ENCODE measurements around the gene KRT78.
A peak's percentile ranks its signal among the peaks of the same experiment; 100 is the strongest.

Gene KRT78

DNA sequence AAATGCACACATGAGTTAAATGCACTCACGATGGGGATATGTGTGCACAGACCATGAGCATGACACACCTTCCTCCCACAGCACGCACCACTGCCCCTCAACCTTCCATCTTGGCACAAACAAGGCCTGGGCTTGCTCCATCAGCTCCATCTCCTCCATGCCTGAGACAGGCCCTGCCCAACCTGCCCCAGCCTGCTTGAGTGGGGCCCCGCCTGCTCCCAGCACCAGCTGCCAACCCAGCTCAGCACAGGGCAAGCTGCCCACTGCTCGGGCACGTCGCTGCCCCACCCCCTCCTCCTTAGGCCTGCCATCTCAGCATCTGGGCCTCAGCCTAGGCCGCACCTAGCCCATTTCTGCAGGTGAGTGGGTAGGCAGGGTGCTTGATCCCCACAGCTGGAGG, 27.6 kb upstream of the KRT78 start:
- H3K4me3 ChIP-seq (replicated peaks; ENCODE audit: low read depth, low read length) = no peak overlapping the region
- DNase-seq (ENCODE audit: low read depth) = no peak
- TF ChIP-seq, protein P1, sequence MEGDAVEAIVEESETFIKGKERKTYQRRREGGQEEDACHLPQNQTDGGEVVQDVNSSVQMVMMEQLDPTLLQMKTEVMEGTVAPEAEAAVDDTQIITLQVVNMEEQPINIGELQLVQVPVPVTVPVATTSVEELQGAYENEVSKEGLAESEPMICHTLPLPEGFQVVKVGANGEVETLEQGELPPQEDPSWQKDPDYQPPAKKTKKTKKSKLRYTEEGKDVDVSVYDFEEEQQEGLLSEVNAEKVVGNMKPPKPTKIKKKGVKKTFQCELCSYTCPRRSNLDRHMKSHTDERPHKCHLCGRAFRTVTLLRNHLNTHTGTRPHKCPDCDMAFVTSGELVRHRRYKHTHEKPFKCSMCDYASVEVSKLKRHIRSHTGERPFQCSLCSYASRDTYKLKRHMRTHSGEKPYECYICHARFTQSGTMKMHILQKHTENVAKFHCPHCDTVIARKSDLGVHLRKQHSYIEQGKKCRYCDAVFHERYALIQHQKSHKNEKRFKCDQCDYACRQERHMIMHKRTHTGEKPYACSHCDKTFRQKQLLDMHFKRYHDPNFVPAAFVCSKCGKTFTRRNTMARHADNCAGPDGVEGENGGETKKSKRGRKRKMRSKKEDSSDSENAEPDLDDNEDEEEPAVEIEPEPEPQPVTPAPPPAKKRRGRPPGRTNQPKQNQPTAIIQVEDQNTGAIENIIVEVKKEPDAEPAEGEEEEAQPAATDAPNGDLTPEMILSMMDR (IDR thresholded peaks at IDR 0.05; ENCODE audit: low read length, missing control alignments) = no peak

DNA sequence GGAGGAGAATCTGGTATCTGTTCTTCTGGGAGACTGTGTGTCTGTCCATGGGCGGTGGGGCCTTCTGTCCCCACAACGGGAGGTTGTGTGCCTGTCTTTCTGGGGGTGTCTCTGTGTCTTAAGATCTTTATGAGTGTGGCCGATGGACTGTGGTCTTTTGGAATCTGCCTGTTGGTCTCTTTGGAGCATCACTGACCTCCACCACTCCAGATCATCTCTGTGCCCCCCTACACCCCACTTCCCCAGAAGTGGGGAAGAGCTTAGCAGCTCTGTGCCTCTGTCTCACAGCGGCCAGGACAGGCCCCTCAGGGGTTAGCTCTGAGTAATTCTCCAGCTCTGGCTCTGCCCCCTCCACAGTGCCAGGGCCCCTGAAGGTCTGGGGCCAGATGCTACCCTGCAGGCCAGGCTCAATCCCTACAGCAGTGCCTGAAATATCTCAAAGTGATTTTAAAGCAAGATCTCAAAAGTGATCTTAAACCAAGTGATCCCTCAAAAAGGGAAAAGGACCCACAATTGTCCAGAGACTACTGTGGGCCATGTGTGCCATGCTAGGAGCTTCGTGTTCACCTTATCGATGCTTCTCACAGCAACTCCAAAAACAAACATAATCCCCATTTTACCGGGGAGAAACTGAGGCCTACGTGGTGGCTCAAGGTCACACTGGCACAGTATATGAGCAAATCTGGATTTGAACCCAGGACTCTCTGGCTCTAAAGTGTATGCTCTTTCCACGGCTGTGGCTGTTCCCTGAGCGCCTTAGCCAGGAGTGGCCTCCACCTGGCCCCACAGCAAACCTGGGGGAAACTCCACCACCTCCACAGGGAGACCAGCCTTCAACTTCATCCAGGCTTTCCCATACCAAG, 26.0 kb upstream of the KRT78 start:
- H3K4me3 ChIP-seq (replicated peaks; ENCODE audit: low read depth, low read length) = peak overlapping the region; percentile 30
- no peak for DNase-seq (ENCODE audit: low read depth)
- TF ChIP-seq, protein P1 (IDR thresholded peaks at IDR 0.05; ENCODE audit: low read length, missing control alignments) = no peak

DNA sequence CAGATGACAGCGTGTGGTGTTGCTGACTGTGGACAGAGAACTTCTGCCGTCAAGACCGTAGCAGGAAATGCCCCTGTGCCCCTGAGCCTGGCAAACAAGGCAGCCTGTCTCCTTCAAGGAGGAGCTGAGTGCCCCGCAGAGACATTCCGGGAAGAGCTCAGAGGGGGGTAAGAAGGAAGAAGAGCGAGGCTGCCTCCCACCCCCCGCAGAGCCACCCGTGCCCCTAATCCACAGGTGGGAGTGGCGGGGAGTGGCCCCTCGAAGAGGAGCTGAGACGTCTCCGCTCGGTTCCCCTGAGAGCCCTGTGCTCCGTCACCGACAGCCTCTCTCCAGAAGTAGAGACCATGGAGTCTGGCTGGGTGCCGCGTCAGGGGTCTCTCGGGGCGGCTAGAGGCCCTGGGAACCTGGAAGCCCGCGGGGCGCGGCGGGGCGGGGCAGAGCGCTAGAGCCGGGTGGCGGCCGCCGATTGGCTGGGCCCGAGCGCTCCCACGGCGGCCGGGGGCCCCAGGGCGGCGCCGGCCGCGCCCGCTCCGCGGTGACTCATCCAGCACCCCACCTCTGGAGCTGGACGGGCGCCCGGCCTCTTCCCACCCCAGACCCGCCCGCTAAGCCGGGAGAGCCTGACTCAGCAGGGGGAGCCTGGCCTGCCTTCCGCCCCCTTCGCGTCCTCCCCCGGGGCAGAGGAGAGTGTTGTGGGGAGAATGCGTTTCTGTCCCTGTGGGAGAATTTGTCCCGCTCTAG, 25.2 kb upstream of the KRT78 start:
- peak overlapping the region; percentile 37 for H3K4me3 ChIP-seq (replicated peaks; ENCODE audit: low read depth, low read length)
- TF ChIP-seq, protein P1 (IDR thresholded peaks at IDR 0.05; ENCODE audit: low read length, missing control alignments) = no peak
- peak; percentile 88 for DNase-seq (ENCODE audit: low read depth)

DNA sequence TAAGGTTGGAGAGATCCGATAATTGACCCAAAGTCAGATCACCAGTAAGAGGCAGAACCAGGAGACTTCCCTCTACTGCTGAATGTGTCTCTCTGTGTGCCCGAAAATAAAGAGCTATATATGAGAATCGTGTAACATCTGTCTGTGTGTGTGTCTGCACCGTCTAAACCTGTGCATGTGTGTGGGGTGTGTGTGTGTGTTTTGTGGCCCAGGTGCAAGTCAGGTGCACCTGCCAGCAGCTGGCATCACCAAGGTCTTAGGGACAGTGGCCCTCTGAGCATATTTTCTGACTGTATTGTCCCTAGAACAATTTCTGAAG, 24.7 kb upstream of the KRT78 start:
- TF ChIP-seq, protein P1 (IDR thresholded peaks at IDR 0.05; ENCODE audit: low read length, missing control alignments) = no peak
- H3K4me3 ChIP-seq (replicated peaks; ENCODE audit: low read depth, low read length) = no peak overlapping the region
- DNase-seq (ENCODE audit: low read depth) = no peak

DNA sequence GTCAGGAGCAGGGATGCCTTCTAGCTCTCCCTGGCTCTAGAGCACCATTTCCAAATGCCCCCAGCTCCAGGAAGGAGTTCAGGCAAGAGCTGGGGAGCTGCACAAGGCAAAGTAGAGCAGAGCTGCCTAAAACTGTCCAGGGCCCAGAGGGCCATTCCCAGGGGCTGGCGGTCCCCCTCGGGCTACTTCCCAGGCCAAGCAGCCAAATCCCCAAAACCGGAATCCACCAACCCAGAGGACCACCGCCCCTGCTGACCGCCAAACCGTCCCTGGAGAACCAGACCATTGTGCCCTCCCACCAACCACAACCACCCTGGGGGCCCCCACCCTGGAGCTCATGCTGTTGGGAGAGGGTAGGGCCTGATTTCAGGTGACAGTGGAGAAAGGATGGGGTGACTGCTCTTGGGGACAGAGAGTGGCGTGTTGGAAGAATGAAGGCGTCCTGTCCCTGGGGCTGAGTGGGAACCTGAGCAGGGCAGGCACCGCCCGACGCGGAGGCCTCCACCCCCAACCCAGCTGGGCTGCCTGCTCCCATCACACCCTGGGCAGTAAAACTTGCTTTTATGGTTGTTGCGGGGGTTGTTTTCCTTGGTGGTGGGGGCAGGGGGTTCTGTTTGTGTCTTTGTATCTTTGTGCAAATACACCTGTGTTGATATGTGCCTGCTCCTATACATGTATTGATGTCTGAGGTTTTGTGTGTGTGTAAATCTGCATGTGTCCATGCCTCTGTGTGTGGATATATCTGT, 24.0 kb upstream of the KRT78 start:
- TF ChIP-seq, protein P1 (IDR thresholded peaks at IDR 0.05; ENCODE audit: low read length, missing control alignments) = no peak
- no peak for DNase-seq (ENCODE audit: low read depth)
- no peak overlapping the region for H3K4me3 ChIP-seq (replicated peaks; ENCODE audit: low read depth, low read length)

DNA sequence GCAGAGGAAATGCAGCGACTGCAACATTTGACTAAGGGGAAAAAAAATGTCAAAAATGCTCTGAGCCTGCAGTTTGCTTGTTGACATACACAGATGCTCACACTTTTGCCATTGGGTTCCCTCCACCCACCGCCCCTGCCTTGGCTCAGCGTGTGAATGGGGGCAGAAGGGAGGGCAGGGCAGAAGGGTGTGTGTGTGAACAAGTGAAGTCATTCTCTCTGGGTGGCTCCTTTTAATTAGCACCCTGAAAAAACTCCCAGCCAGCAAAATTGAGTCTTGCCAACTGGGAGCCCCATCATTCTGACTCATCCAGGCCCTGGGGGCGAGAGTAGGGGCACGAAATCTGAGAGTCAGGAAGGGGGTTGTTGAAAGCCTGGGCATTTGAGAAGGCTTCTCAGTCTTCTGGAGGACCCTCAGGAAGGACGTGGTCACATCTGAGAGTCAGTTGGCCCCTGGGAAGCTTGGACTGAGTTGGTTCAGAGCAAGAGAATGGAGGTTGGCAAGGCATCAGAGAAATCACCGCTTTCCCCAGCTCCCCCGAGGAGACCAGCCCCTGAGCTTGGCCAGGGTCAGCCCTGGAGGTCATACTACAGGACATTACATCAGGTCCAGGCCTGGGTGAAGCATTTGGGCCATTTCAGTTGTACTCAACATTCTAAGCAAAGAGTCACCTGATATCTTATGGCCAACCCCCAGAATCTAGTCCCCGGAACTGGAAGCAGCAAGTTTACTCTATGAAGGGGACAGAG, 22.7 kb upstream of the KRT78 start:
- H3K4me3 ChIP-seq (replicated peaks; ENCODE audit: low read depth, low read length) = no peak overlapping the region
- peak; percentile 66 for DNase-seq (ENCODE audit: low read depth)
- TF ChIP-seq, protein P1 (IDR thresholded peaks at IDR 0.05; ENCODE audit: low read length, missing control alignments) = no peak
